ENCODE results near the gene TENT5A.

The TENT5A gene

DNA sequence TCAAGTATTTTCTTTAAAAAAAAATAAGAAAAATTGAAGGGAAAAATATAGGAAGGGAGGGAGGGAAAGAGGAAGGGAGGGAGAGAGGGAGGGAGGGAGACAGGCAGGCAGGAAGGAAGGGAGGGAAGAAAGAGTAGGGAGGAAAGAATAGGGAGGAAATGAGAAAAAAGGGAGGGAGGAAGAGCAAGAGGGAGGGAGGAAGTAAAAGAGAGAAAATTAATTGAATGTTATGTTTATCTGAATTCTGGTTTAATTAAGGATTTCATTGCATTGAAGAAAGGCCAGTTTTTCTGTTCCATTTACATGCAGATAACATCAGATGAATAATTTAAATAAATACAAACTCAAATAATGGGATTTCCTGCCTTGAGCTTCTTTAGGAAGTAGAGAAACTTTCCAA, 47.8 kb downstream of the TENT5A start:
- H3K4me3 ChIP-seq (ENCODE audit: low read length), result no peak overlapping the region
- H3K36me3 ChIP-seq (ENCODE audit: insufficient read depth, low read length), result no peaks in the 10 kb centered on the region
- no peaks in the 10 kb centered on the region for H3K9me3 ChIP-seq (ENCODE audit: insufficient read depth, low read depth, low read length)
- no peaks in the 10 kb centered on the region for H3K27me3 ChIP-seq (ENCODE audit: insufficient read depth, low read length)
- no peak overlapping the region for H3K9ac ChIP-seq (ENCODE audit: low read depth, low read length)
- H3K4me1 ChIP-seq (ENCODE audit: insufficient read depth, low read length), result peaks cover 14% of the 10 kb centered on the region
- no peak overlapping the region for H3K27ac ChIP-seq (ENCODE audit: low read depth, low read length)

- Histone ChIP-seq H3K4me1 (ENCODE audit: insufficient read depth, low read length) (peaks cover 20% of the 10 kb centered on the region), H3K36me3 (ENCODE audit: insufficient read depth, low read length) (no peaks in the 10 kb centered on the region), H3K4me3 (ENCODE audit: low read length) (no peak overlapping the region), H3K9ac (ENCODE audit: low read depth, low read length) (no peak overlapping the region), H3K27ac (ENCODE audit: low read depth, low read length) (no peak overlapping the region), H3K27me3 (ENCODE audit: insufficient read depth, low read length) (no peaks in the 10 kb centered on the region), H3K9me3 (ENCODE audit: insufficient read depth, low read depth, low read length) (no peaks in the 10 kb centered on the region)
- no CpG with 5 or more reads among the region's 1 CpG for WGBS
Observed at GRCh38 chr6:81700414-81700813, 52.1 kb downstream of the TENT5A start.

DNA sequence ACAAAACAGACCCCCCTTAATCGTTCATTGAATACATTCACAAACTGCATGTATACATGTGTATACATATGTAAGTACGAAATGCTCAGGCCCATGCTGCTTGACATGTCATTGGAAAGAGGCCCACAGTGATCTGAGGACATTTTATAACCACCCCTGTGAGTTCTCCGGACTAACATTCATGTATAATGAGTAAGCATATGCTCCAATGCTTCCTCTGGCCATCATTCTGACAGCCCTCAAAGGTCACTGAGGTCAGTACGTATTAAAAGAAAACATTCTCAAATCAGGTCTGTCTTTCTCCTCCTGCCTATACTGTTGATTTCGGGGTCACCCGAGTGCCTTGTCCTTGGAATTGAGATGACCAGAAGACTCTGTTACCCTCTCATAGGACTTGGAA, 54.9 kb downstream of the TENT5A start:
- Histone ChIP-seq H3K27me3 (ENCODE audit: insufficient read depth, low read length) (no peaks in the 10 kb centered on the region), H3K36me3 (ENCODE audit: insufficient read depth, low read length) (no peaks in the 10 kb centered on the region), H3K9me3 (ENCODE audit: insufficient read depth, low read depth, low read length) (no peaks in the 10 kb centered on the region), H3K4me1 (ENCODE audit: insufficient read depth, low read length) (peaks cover 20% of the 10 kb centered on the region), H3K9ac (ENCODE audit: low read depth, low read length) (no peak overlapping the region), H3K27ac (ENCODE audit: low read depth, low read length) (no peak overlapping the region), H3K4me3 (ENCODE audit: low read length) (no peak overlapping the region)
- 95% methylated on average over 6 of the region's 6 CpGs for WGBS

- H3K9ac ChIP-seq (ENCODE audit: low read depth, low read length), result no peak overlapping the region
- H3K27me3 ChIP-seq (ENCODE audit: insufficient read depth, low read length), result no peaks in the 10 kb centered on the region
- no peak overlapping the region for H3K27ac ChIP-seq (ENCODE audit: low read depth, low read length)
- no peak overlapping the region for H3K4me3 ChIP-seq (ENCODE audit: low read length)
- WGBS, result 67% methylated on average over 3 of the region's 3 CpGs
- no peaks in the 10 kb centered on the region for H3K9me3 ChIP-seq (ENCODE audit: insufficient read depth, low read depth, low read length)
- H3K4me1 ChIP-seq (ENCODE audit: insufficient read depth, low read length), result peaks cover 20% of the 10 kb centered on the region
- no peaks in the 10 kb centered on the region for H3K36me3 ChIP-seq (ENCODE audit: insufficient read depth, low read length)
Observed at GRCh38 chr6:81696524-81696923, 56.0 kb downstream of the TENT5A start.

All from HUES64 (cell line).